Measurements from ENCODE around the gene OSBPL9. TPM values are rescaled to one million over a fixed set of nuclear protein-coding genes. Genes with fewer than 3 reads are reported as not detected.
A peak's percentile ranks its signal among the peaks of the same experiment; 100 is the strongest.

OSBPL9 gene
- total RNA-seq, 1 experiment from 2014 or later = 61.9 TPM

- TF ChIP-seq, protein P1, sequence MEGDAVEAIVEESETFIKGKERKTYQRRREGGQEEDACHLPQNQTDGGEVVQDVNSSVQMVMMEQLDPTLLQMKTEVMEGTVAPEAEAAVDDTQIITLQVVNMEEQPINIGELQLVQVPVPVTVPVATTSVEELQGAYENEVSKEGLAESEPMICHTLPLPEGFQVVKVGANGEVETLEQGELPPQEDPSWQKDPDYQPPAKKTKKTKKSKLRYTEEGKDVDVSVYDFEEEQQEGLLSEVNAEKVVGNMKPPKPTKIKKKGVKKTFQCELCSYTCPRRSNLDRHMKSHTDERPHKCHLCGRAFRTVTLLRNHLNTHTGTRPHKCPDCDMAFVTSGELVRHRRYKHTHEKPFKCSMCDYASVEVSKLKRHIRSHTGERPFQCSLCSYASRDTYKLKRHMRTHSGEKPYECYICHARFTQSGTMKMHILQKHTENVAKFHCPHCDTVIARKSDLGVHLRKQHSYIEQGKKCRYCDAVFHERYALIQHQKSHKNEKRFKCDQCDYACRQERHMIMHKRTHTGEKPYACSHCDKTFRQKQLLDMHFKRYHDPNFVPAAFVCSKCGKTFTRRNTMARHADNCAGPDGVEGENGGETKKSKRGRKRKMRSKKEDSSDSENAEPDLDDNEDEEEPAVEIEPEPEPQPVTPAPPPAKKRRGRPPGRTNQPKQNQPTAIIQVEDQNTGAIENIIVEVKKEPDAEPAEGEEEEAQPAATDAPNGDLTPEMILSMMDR (IDR thresholded peaks at IDR 0.05; ENCODE audit: insufficient read depth in 1 of 2, low read depth in 1 of 2, low read length in 1 of 2, severe bottlenecking in 1 of 2, unreplicated experiment in 1 of 2) = no peak
- Histone ChIP-seq H3K4me3 (ENCODE audit: low read depth, low read length) (no peak overlapping the region), H3K4me1 (peaks cover 19% of the 10 kb centered on the region), H3K36me3 (ENCODE audit: control insufficient read depth, insufficient read depth, low read length) (no peaks in the 10 kb centered on the region), H3K9me3 (no peaks in the 10 kb centered on the region), H3K27me3 (replicated peaks; ENCODE audit: control insufficient read depth, insufficient read depth, low read length) (no peaks in the 10 kb centered on the region)
- no peak for DNase-seq
- no peak overlapping the region for H3K27ac Mint-ChIP-seq (ENCODE audit: unreplicated experiment)
- ChIA-PET CTCF (no interaction called here), POLR2A (no interaction called here)
- BruUV-seq (replicated peaks) = no TSS peak
- intact Hi-C loops (cut with micrococcal nuclease; ENCODE audit: unreplicated experiment) = no loop called here
- H3K4me3 Mint-ChIP-seq (ENCODE audit: unreplicated experiment) = no peak overlapping the region
- no peaks in the 10 kb centered on the region for H3K36me3 Mint-ChIP-seq (ENCODE audit: insufficient read depth, unreplicated experiment)
- H3K4me1 Mint-ChIP-seq (ENCODE audit: low read depth, unreplicated experiment) = peaks cover 27% of the 10 kb centered on the region
- no peaks in the 10 kb centered on the region for H3K27me3 Mint-ChIP-seq (ENCODE audit: insufficient read depth, unreplicated experiment)
- no peaks in the 10 kb centered on the region for H3K9me3 Mint-ChIP-seq (ENCODE audit: unreplicated experiment)
Measured at GRCh38 chr1:51660580-51660979, 43.7 kb downstream of the OSBPL9 start.

DNA sequence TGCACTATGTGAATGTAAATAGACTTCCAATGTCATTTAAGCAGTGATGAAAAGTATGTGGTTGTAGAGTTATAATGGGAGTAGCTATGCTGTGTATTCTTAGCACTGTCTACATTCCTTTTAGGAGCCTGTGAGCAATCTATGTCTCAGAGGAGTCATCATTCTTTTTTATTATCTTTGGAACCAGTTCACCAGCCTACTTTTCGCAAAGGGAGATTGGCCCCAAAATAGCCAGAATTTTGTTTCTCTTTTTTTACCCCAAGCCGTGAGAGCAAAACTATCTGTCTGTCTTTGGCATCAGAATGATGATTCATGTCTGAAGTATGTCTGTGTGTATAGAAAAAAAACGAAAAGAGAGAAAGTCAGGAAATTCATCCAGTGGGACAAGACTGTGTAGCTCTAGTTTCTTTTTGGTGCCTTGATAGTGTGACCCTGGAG lies 44.2 kb downstream of the OSBPL9 start:
- intact Hi-C loops (cut with micrococcal nuclease; ENCODE audit: unreplicated experiment) = no loop called here
- DNase-seq = peak in 1 of 2 experiments; percentile 5
- no peaks in the 10 kb centered on the region for H3K36me3 ChIP-seq (ENCODE audit: control insufficient read depth, insufficient read depth, low read length)
- CTCF ChIA-PET = no interaction called here
- H3K4me1 Mint-ChIP-seq (ENCODE audit: low read depth, unreplicated experiment) = peaks cover 27% of the 10 kb centered on the region
- H3K27me3 Mint-ChIP-seq (ENCODE audit: insufficient read depth, unreplicated experiment) = no peaks in the 10 kb centered on the region
- H3K27ac Mint-ChIP-seq (ENCODE audit: unreplicated experiment) = peak overlapping the region; percentile 29
- POLR2A ChIA-PET = no interaction called here
- H3K4me3 Mint-ChIP-seq (ENCODE audit: unreplicated experiment) = peak overlapping the region; percentile 30
- no peaks in the 10 kb centered on the region for H3K36me3 Mint-ChIP-seq (ENCODE audit: insufficient read depth, unreplicated experiment)
- TF ChIP-seq, protein P1 (IDR thresholded peaks at IDR 0.05; ENCODE audit: insufficient read depth in 1 of 2, low read depth in 1 of 2, low read length in 1 of 2, severe bottlenecking in 1 of 2, unreplicated experiment in 1 of 2) = no peak
- peaks cover 19% of the 10 kb centered on the region for H3K4me1 ChIP-seq
- H3K9me3 Mint-ChIP-seq (ENCODE audit: unreplicated experiment) = no peaks in the 10 kb centered on the region
- H3K4me3 ChIP-seq (ENCODE audit: low read depth, low read length) = no peak overlapping the region
- BruUV-seq (replicated peaks) = no TSS peak
- H3K27me3 ChIP-seq (replicated peaks; ENCODE audit: control insufficient read depth, insufficient read depth, low read length) = no peaks in the 10 kb centered on the region
- H3K9me3 ChIP-seq = no peaks in the 10 kb centered on the region

DNA sequence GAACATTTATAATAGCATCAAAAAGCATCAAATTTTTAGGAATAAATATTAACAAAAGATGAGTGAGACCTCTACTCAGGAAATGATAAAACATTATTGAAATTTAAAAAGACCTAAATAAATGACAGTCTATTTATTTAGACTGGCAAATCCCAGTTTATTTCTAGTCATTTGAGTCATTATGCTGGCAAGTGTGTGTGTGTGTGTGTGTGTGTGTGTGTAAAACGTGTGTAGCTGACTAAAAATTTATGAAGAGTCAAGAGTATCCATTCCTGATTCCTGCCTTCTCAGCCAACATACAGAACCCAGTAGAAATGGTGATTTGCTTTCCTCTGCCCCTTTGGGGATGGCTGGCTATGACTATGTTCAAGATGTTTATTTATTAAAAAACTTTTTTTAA lies 46.2 kb downstream of the OSBPL9 start:
- no peak overlapping the region for H3K27ac Mint-ChIP-seq (ENCODE audit: unreplicated experiment)
- POLR2A ChIA-PET = no interaction called here

More for the DNA sequence above, 46.2 kb downstream of the OSBPL9 start:
- no peak overlapping the region for H3K4me3 Mint-ChIP-seq (ENCODE audit: unreplicated experiment)
- Histone ChIP-seq H3K36me3 (ENCODE audit: control insufficient read depth, insufficient read depth, low read length) (no peaks in the 10 kb centered on the region), H3K27me3 (replicated peaks; ENCODE audit: control insufficient read depth, insufficient read depth, low read length) (no peaks in the 10 kb centered on the region), H3K9me3 (no peaks in the 10 kb centered on the region), H3K4me1 (peaks cover 25% of the 10 kb centered on the region), H3K4me3 (ENCODE audit: low read depth, low read length) (no peak overlapping the region)
- H3K4me1 Mint-ChIP-seq (ENCODE audit: low read depth, unreplicated experiment) = peaks cover 27% of the 10 kb centered on the region
- intact Hi-C loops (cut with micrococcal nuclease; ENCODE audit: unreplicated experiment) = no loop called here
- CTCF ChIA-PET = no interaction called here
- TF ChIP-seq, protein P1 (IDR thresholded peaks at IDR 0.05; ENCODE audit: insufficient read depth in 1 of 2, low read depth in 1 of 2, low read length in 1 of 2, severe bottlenecking in 1 of 2, unreplicated experiment in 1 of 2) = no peak
- BruUV-seq (replicated peaks) = no TSS peak
- H3K9me3 Mint-ChIP-seq (ENCODE audit: unreplicated experiment) = no peaks in the 10 kb centered on the region
- no peak for DNase-seq
- H3K27me3 Mint-ChIP-seq (ENCODE audit: insufficient read depth, unreplicated experiment) = no peaks in the 10 kb centered on the region
- H3K36me3 Mint-ChIP-seq (ENCODE audit: insufficient read depth, unreplicated experiment) = no peaks in the 10 kb centered on the region
